GM20431 (cell line): ENCODE measurements around the gene MYMX.
"Not testable (repeated sequence)": the region's sequence is repeated elsewhere in the genome, so short reads cannot be mapped to it uniquely, and the experiment has no call there.

Experiments
- in situ Hi-C: fragments of 300-500 bp; cut with MseI, MboI; formaldehyde crosslinking; loops from one replicate; pipeline ENCODE4 v1.15.0; 2020; ENCODE audit warnings: low sequenced_read_pairs; ENCODE audit not compliant: unreplicated experiment

MYMX gene

DNA sequence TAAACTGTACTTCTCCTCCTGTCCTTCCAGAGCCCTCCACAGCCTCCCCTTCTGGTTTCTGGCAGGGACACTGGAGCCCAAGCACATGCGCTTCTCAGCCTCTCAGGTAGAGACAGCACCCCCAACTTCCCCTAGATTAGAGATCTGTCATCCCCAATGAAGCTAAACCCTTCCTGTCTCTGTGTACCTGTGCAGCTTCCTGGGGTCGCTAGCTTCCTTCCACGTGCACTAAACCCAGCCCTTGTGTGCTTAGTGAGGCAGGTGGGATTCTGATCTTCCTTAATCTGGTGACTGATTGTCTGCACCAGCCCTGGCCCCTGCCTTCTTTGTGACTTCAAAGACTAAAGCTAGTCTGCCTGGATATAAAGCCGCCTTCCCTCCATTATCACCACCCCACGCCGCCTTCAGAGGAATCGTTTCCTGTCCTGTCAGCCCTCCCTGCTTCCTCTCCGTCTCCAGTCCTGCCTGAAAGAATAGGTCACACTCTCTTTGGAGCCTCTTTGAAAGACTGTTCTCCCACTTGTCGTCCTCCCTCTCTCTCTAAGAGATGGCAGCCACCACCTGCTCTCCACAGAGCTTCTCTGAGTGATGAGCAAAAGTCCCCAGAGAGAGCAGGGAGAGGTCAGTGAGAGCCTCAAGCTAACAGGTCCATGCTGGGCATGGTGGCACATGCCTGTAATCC lies 30.6 kb upstream of the MYMX start:
- in situ Hi-C loops = no loop called here

DNA sequence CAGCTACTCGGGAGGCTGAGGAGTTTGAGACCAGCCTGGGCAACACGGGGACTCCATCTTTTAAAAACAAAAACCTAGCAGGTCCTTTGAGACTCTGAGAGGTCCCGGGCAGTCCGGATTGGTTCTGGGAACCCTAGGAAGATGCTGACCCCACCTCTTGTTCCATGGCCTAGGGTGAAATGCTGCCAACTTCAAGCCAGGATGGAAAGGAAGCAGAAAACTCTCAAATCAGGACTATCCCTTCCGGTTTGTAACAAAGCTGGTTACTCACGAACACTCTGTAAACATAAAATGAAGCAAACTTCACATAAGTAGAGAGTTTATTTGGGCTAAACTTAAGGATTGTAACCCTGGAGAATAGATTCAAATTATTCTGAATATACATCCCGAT lies 30.1 kb upstream of the MYMX start:
- in situ Hi-C loops = no loop called here

DNA sequence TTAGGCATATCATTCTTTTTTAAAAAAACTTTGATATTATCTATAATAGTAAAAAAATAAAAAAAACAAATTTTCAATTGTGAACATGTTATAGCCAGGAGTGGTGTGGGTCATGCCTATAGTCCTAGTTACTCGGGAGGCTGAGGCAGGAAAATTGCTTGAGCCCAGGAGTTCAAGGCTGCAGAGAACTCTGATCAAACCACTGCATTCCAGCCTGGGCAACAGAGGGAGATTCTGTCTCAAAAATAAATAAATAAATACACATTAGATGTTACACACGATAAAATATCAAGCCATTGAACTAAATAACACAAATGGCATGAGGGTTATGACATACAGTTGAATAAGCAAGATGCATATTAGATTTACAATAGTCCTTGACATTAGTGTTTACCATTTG lies 27.9 kb upstream of the MYMX start:
- in situ Hi-C loops = no loop called here

DNA sequence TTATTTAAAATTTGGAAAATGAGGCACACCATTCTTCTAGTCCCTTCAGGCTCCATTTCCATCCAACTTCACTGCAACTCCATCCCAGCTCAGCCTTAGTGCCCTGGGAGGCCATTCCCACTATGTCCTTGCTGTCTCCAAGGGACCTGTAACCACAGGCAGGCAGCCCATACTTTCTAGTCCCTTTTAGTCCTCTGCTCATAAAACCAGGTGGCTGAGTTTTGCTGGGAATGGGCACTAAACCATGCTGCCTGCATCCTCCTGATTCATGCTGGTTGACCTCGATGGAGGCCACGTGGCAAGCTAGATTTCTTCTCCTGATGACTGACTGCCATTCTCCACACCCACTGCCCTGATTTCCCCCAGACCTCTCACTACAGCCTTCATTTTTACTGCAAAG lies 27.5 kb upstream of the MYMX start:
- in situ Hi-C loops = no loop called here

DNA sequence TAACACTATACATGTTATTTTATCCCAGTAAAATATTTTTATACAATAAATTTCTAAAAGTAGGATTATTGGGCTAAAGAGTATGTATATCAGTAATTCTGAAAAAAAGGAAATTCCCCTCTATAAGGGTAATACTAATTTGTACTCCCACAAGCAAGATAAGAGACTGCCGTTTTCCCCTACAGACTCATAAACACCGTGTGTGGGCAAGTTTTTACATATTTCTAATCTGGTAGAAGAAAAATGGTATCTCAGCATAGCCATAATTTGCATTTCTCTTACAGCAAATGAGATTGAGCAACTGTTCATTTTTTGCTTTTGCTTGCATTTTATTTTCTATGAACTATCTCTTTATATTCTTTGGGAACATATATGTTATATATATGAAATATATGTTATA lies 26.0 kb upstream of the MYMX start:
- in situ Hi-C loops = no loop called here

DNA sequence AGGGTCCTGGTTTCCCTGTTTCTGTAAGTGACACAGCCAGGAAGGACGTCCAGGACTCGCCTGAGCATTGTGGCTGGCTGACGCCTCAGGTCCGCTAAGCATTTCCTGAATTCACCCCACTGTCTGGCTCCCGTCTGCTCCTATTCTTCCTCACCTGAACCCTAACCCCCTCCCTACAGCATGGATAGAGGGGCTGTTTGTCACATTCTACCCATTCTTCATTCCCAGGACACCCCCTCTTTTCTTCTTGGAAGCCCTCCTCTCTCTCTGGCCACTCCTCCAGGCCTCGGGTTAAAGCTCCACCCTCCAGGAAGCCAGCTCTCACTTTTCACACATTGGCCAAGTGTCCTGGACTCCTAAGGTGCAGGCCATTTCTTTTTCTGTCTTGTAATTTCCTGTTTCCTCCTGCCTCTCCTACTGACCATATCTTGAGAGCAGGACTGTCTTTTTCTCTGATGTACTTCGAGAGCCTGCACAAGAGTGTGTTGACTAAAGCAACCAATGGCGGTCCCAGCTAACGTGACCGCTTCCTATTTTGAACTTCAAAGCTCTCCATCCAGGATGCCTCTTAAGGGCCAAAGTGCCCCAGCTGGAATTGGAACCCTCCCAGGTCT lies 24.2 kb upstream of the MYMX start:
- in situ Hi-C loops = no loop called here

DNA sequence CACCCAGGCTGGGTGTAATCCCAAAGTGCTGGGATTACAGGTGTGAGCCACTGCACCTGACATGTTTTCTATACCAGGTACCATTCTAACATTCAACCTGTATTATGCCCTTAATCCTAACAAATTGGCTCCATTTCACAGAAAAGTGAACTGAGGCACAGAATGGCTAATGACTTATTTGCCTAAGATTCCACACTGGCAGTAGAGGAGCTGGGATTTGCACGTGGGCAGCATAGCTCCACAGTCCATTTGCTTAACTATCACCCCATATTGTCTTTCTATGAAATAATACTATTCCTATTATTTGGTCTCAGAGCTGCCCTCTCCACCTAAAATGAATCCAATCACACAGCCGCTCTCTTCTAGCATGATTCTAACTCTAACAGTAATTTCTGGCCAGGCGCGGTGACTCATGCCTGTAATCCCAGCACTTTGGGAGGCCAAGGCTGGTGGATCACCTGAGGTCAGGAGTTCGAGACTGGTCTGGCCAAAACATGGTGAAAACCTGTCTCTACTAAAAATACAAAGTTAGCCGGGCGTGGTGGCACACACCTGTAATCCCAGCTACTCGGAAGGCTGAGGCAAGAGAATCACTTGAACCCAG lies 23.3 kb upstream of the MYMX start:
- in situ Hi-C loops = no loop called here

DNA sequence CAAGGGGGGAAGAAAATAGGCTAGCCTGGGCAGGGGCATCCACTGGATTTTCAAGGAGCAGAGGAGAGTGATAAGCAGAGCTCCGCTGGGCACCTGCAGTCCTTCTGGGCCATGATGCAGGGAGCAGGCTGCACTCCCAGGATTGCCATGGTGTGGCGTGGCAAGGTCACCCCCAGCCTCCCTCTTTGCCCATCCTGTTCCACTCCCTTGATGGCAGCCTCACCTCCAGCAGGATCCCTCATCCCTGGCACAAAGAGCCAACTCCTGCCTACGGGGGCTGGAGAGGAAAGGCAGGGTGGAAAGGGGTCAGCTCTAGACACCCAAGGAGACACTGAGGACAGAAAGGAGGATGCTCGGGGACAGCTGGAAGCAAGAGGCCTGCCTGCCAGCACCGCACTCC lies 22.4 kb upstream of the MYMX start:
- in situ Hi-C loops = no loop called here

DNA sequence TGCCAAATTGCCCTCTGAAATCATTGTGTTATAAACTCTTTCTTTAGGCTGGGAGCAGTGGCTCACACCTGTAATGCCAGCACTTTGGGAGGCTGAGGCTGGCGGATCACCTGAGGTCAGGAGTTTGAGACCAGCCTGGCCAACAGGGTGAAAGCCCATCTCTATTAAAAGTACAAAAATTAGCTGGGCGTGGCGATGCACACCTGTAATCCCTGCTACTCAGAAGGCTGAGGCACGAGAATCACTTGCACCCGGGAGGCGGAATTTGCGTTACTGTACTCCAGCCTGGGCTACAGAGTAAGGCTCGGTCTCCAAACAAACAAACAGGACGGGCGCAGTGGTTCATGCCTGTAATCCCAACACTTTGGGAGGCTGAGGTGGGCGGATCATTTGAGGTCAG lies 20.4 kb upstream of the MYMX start:
- in situ Hi-C loops = not testable (repeated sequence)

DNA sequence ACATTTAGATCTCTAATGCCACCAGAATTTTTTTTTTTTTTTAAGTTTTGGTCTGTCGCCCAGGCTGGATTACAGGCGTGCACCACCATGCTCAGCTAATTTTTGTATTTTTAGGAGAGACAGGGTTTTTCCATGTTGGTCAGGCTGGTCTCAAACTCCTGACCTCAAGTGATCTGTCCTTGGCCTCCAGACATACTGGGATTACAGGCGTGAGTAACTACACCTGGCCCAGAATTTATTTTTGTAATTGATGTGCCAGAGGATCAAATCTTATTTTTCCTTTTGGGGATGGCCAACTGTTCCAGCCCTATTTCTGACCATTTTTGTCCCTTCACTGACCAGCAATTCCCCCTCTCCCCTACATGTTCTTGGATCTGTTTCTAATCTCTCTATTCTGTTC lies 18.0 kb upstream of the MYMX start:
- in situ Hi-C loops = no loop called here

DNA sequence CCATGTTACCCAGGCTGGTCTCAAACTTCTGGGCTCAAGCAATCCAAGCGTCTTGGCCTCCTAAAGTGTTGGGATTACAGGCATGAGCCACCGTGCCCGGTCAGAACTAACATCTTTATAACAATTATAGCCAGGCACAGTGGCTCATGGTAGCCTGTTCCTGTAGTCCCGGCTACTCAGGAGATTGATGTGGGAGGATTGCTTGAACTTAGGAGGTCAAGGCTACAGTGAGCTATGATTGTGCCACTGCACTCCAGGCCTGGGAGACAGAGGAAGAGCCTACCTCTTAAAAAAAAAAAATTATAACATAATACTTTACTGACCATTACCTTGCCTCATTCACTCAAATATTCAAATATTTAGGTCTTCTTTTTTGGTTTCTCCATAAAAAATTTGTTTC lies 16.8 kb upstream of the MYMX start:
- in situ Hi-C loops = no loop called here

DNA sequence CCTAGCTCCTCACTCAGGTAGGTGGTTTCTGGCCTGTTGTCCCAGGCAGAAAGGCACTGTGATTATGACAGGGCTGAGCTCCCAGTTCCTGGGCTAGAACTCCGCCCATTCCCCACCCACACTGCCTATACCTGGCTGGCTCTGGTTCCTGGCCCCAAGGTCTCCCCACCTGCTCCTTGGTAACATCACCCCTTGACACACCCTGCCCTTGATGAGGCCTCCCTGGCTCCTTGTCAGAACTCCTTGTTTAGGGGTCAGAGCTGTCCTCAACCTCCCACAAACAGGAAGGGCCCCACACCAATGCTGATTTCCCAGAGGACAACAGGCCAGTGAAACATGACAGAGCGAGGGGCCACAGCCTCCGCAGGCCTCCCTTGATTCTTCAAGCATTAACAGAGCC lies 15.5 kb upstream of the MYMX start:
- in situ Hi-C loops = no loop called here

DNA sequence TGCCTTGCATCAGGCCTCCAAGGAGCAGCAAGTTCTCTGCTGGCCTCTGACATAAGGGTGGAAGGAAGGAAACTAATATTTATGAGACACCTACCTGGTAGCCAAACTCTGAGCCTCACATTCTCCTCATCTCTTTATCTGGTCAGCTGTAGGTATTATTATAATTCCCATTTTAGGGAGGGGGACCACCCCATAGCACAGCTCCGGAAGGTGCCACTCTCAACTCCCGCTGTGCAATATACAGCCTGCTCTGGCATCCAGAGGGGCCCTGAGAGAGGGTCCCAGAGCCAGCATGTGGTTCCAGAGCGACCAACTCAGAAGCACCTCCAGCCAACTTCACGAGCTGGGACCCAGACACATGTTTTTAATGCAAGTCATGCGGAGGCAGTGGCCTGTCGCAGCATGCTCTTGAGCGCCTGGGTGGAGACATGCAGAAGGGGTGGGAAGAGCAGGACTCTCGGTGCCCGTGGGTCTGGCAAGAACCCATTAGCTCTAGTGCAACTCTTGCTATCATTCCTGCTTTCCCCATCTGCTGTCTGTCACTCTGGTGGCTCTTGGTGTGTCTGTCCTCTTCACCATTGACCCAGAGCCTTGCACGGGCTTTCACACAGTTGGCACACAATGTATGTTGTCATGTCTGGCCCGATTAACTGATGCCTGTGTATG lies 15.0 kb upstream of the MYMX start:
- in situ Hi-C loops = no loop called here

DNA sequence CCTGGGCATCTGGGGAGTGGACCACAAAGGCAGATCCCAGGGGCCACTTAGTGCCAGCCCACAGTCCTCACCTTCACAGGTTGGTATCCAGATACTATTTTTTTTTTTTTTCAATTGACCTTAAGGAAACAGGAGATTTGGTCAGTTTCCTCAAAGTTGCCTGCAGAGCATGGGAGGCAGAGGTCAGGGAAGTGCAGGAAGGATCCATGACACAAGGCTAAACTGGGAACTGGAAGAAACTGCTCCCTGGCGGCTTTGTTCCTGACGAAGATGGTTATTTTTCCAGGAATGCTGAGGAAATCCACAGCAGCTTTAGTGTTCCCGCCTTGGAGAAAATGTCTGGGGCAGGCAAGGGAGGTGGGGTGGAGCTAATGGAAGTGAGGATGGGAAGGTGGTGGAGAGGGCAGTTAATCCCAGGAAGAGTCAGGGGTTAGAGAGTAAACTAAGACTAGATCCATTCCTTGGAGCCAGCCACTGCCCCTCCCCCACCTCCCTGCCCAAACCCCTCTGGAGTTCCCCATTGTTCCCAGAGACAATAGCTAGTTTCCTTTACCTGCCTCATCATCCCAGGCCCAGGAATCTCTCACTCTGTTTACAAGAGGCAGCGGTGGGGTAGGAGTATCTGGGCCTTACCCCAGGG lies 14.3 kb upstream of the MYMX start:
- in situ Hi-C loops = no loop called here

DNA sequence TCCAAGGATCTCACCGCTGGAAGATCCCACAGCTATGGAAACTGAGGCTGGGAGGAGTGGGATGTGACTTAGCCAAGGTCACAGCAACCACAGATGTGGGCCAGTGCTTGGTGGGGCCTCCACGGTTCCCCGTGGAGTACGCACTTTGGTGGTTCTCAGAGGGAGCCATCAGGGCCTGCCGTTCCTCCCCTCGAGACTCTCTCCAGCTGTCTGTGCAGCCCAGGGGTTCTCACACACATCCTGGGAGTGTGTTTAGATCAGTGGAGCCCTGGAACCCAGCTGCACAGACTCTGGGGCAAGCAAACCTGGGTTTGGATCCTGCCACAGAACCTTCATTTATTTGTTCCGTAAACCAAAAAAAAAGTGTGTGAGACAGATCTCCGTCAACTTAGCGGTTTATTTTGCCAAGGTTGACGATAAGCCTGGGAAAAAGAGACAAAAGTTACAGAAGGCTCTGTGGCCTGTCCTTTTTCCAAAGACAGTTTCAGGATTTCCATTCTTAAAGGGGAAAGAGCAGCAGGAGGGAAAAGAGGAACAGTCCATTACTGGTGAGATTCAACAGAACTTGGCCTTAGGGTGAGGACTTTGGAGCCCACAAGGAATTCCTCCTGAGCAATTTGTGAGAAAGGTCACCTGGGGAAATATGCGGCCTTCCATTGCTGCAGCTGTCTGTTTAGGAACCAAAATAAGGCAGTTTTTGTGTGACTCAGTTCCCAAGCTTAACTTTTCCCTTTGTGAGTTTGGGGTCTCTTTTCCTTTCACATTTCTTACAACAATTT lies 13.6 kb upstream of the MYMX start:
- in situ Hi-C loops = no loop called here

DNA sequence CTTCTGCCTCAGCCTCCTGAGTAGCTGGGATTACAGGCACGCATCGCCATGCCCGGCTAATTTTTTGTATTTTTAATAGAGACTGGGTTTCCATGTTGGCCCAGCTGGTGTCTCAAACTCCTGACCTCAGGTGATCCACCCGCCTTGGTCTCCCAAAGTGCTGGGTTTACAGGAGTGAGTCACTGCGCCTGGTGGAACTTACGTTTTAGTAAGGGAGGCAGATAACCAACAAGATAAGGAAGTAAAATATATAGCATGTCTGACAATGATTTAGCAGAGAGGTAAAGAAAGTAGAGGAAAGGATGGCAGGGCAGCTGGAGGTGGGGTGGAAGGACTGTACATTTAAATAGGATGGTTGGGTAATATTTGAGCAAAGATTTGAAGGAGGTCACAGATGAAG lies 12.8 kb upstream of the MYMX start:
- in situ Hi-C loops = no loop called here

DNA sequence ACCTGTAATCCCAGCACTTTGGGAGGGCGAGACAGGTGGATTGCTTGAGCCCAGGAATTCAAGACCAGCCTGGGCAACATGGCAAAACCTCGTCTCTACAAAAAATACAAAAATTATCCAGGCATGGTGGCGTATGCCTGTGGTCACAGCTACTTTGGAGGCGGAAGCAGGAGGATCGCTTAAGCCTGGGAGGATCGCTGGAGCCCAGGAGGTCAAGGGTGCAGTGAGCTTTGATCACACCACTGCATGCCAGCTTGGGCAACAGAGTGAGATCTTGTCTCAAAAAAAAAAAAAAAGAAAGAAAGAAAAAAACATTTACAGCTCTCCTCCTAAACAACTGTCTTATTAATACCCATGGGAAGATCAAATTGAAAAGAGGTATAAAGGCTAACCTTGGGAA lies 8.8 kb upstream of the MYMX start:
- in situ Hi-C loops = no loop called here

DNA sequence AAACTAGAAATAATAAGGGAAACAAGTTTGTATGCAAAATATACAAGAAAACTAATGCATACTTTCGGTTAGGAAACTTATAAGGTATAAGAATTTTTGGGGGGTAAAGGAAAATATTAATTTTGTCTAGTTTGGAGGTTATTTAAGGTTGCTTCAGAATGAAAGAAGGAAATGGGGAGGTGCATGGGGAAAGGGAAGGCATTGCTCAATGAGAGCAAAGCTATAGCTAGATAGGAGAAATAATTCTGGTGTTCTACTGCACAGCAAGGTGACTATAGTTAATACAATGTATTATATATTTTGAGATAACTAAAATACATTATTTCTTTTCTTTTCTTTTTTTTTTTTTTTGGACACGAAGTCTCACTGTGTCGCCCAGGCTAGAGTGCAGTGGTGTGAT lies 5.4 kb upstream of the MYMX start:
- in situ Hi-C loops = no loop called here

DNA sequence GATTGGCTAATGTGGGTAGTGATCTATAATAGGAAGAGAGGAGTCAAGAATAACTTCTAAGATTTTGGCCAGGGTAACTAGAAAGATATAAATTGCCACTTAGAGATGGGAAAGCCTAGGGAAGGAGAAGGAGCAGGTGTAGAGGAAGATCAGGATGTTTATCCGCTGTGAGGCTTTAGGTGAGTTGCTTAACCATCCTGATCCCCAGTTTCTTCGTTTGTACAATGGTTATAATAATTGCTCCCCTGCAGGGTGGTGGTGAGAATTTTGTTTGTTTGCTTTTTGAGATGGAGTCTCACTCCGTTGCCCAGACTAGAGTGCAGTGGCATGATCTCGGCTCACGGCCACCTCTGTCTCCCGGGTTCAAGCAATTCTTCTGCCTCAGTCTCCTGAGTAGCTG lies 2.4 kb upstream of the MYMX start:
- in situ Hi-C loops = no loop called here
